ENCODE results near the gene CHAD.

GRCh38 chr17:50488880-50489279 is 20.2 kb upstream of the CHAD start:
- TF ChIP-seq CTCF (IDR thresholded peaks at IDR 0.05) (no peak), POLR2A (IDR thresholded peaks at IDR 0.05) (no peak), POLR2AphosphoS5 (IDR thresholded peaks at IDR 0.05) (no peak)

Measured in gastroesophageal sphincter (tissue), 3 donors.